SK-N-MC (cell line): ENCODE measurements around the gene LAMB4.

Source experiments
- EZH2 ChIP-seq: fragments of 200-600 bp; sonication (generic); IDR thresholded peaks from one replicate; pipeline ENCODE4 v1.6.1; 2017; ENCODE audit warnings: antibody characterized with exemption
- POLR2AphosphoS5 ChIP-seq: IDR thresholded peaks from 2 replicates; pipeline ENCODE4 v1.6.1; 2012; ENCODE audit warnings: mild to moderate bottlenecking, low read depth, low read length, borderline replicate concordance

DNA sequence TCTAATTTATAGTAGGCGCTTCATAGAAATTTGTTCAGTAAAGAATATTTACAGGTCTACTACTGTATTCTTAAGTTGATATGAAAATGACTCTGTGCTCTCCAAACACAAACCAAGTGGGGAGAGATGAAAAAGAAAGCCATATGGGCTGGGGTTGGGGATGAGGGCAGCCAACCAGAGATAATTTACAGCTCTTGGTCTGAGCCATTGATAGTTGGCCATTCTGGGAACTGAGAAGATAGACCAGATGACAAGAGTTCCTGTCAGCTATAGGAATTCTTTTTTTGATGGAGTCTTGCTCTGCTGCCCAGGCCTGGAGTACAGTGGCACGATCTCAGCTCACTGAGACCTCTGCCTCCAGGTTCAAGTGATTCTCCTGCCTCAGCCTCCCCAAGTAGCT lies 57.4 kb downstream of the LAMB4 start:
- TF ChIP-seq EZH2 = no peak
- no peak for TF ChIP-seq POLR2AphosphoS5
